Sigmoid colon (tissue), 4 donors: ENCODE measurements around the gene PCDHGB4.

Experiments
- EP300 ChIP-seq, 4 donors: sonication (generic); formaldehyde crosslinking; IDR thresholded peaks; one replicate each; pipeline ENCODE4 v1.6.1; 2017; ENCODE audit warnings: antibody characterized with exemption in 4 of 4
- POLR2A ChIP-seq, 2 donors: fragments of 450-650 bp; IDR thresholded peaks; one replicate each; pipeline ENCODE4 v1.6.1; 2016; ENCODE audit warnings: antibody characterized with exemption in 2 of 2, mild to moderate bottlenecking in 2 of 2, moderate library complexity in 2 of 2
- POLR2AphosphoS5 ChIP-seq, 4 donors: sonication (generic); formaldehyde crosslinking; IDR thresholded peaks; one replicate each; pipeline ENCODE4 v1.6.1; 2017; ENCODE audit warnings: antibody characterized with exemption in 4 of 4
- TF ChIP-seq, protein P1 (sequence below), 4 experiments: fragments of 450-650 bp in 3 of 4; fragments of 200-600 bp in 1 of 4; IDR thresholded peaks; one replicate each; pipeline ENCODE4 v1.5.1; 2016 to 2019; ENCODE audit warnings: antibody characterized with exemption in 4 of 4, mild to moderate bottlenecking in 3 of 4, moderate library complexity in 2 of 4

DNA sequence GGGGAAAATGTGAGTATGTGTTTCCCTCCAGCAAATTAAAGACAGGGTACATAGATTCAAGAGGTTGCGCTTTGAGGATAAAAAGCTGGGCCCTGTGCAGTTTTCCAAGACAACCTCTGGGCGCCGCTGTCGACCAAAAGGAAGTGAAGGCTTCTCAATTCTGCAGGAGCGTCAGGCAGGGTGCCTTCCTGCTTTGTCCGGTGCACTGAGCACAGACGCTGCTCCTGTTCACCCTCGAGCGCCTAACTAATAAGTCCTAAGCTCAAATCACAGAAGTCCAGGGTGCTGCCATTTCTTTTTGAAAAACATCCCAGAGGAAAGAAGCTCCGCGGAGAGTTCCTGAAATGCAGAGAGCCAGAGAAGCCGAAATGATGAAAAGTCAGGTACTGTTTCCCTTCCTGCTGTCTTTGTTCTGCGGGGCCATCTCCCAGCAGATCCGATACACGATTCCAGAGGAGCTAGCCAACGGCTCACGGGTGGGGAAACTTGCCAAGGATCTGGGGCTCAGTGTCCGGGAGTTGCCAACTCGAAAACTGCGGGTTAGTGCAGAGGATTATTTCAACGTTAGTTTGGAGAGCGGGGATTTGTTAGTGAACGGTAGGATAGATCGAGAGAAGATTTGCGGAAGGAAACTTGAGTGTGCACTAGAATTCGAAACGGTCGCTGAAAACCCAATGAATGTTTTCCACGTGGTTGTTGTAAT is 37.4 kb upstream of the PCDHGB4 start, which contains the start of gene PCDHGB1:
- TF ChIP-seq, protein P1, sequence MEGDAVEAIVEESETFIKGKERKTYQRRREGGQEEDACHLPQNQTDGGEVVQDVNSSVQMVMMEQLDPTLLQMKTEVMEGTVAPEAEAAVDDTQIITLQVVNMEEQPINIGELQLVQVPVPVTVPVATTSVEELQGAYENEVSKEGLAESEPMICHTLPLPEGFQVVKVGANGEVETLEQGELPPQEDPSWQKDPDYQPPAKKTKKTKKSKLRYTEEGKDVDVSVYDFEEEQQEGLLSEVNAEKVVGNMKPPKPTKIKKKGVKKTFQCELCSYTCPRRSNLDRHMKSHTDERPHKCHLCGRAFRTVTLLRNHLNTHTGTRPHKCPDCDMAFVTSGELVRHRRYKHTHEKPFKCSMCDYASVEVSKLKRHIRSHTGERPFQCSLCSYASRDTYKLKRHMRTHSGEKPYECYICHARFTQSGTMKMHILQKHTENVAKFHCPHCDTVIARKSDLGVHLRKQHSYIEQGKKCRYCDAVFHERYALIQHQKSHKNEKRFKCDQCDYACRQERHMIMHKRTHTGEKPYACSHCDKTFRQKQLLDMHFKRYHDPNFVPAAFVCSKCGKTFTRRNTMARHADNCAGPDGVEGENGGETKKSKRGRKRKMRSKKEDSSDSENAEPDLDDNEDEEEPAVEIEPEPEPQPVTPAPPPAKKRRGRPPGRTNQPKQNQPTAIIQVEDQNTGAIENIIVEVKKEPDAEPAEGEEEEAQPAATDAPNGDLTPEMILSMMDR (IDR thresholded peaks at IDR 0.05): peak in 1 of 4 experiments; percentile 27
- TF ChIP-seq POLR2A (IDR thresholded peaks at IDR 0.05): no peak
- TF ChIP-seq POLR2AphosphoS5 (IDR thresholded peaks at IDR 0.05): no peak
- no peak for TF ChIP-seq EP300 (IDR thresholded peaks at IDR 0.05)
